ENCODE measurements around the gene ABHD5.

Gene ABHD5

GRCh38 chr3:43690400-43691119 lies at the start of gene ABHD5:
ABHD5 (plus strand) TSS chr3:43690938; CDS start chr3:43690993, 55 bp downstream.
- Histone ChIP-seq H3K27ac (ENCODE audit: low read depth, low read length) (peak within 1 kb of the TSS; percentile 46), H3F3A (ENCODE audit: control insufficient read depth, insufficient read depth) (peaks cover 3% of the 10 kb centered on the region)

GRCh38 chr3:43641306-43642114 lies 49.2 kb upstream of the ABHD5 start:
- H3K4me3 ChIP-seq (ENCODE audit: low read length), result no peak overlapping the region
- no peaks in the 10 kb centered on the region for H3K4me1 ChIP-seq (ENCODE audit: control insufficient read depth, low read length)
- H3K27ac ChIP-seq (ENCODE audit: low read depth, low read length), result no peak overlapping the region
- no peaks in the 10 kb centered on the region for H3F3A ChIP-seq (ENCODE audit: control insufficient read depth, insufficient read depth)
- TF ChIP-seq CTCF (IDR thresholded peaks at IDR 0.05; ENCODE audit: low read depth, low read length, poor library complexity, severe bottlenecking) (no peak), EZH2phosphoT487 (IDR thresholded peaks at IDR 0.05; ENCODE audit: borderline replicate concordance, low read length) (no peak)
- no peaks in the 10 kb centered on the region for H4K20me1 ChIP-seq (ENCODE audit: control insufficient read depth, insufficient read depth, low read depth, low read length)
- no peaks in the 10 kb centered on the region for H3K9me2 ChIP-seq (replicated peaks; ENCODE audit: control insufficient read depth, low read length)
- no peaks in the 10 kb centered on the region for H3K9me3 ChIP-seq (ENCODE audit: control insufficient read depth, insufficient read depth, low read length)
- H3K36me3 ChIP-seq (ENCODE audit: control insufficient read depth, low read length), result no peaks in the 10 kb centered on the region
- no peak overlapping the region for H3K4me2 ChIP-seq (ENCODE audit: low read length)
- no peaks in the 10 kb centered on the region; the same call in 1 of the 2 replicates for H3K27me3 ChIP-seq (ENCODE audit: control insufficient read depth, low read length)
- H3K79me2 ChIP-seq (ENCODE audit: control insufficient read depth, low read length), result no peaks in the 10 kb centered on the region

More at GRCh38 chr3:43690400-43691119, at the start of gene ABHD5:
- TF ChIP-seq EZH2phosphoT487 (IDR thresholded peaks at IDR 0.05; ENCODE audit: borderline replicate concordance, low read length), result no peak
- peak; percentile 24 for TF ChIP-seq CTCF (IDR thresholded peaks at IDR 0.05; ENCODE audit: low read depth, low read length, poor library complexity, severe bottlenecking)
- H3K36me3 ChIP-seq (ENCODE audit: control insufficient read depth, low read length), result no peaks in the 10 kb centered on the region
- no peaks in the 10 kb centered on the region; the same call in 1 of the 2 replicates for H3K9me2 ChIP-seq (replicated peaks; ENCODE audit: control insufficient read depth, low read length)
- H3K4me2 ChIP-seq (ENCODE audit: low read length), result peak within 1 kb of the TSS; percentile 98
- H3K27me3 ChIP-seq (ENCODE audit: control insufficient read depth, low read length), result peaks cover 8% of the 10 kb centered on the region; the same call in 1 of the 2 replicates
- H3K9me3 ChIP-seq (ENCODE audit: control insufficient read depth, insufficient read depth, low read length), result no peaks in the 10 kb centered on the region
- H3K79me2 ChIP-seq (ENCODE audit: control insufficient read depth, low read length), result peaks cover 36% of the 10 kb centered on the region
- H3K4me3 ChIP-seq (ENCODE audit: low read length), result peak within 1 kb of the TSS; percentile 85
- H4K20me1 ChIP-seq (ENCODE audit: control insufficient read depth, insufficient read depth, low read depth, low read length), result no peaks in the 10 kb centered on the region
- peaks cover 26% of the 10 kb centered on the region for H3K4me1 ChIP-seq (ENCODE audit: control insufficient read depth, low read length)

GRCh38 chr3:43644443-43644842 lies 46.3 kb upstream of the ABHD5 start:
- no peaks in the 10 kb centered on the region for H3K9me3 ChIP-seq (ENCODE audit: control insufficient read depth, insufficient read depth, low read length)
- TF ChIP-seq CTCF (IDR thresholded peaks at IDR 0.05; ENCODE audit: low read depth, low read length, poor library complexity, severe bottlenecking) (no peak), EZH2phosphoT487 (IDR thresholded peaks at IDR 0.05; ENCODE audit: borderline replicate concordance, low read length) (no peak)
- H4K20me1 ChIP-seq (ENCODE audit: control insufficient read depth, insufficient read depth, low read depth, low read length), result no peaks in the 10 kb centered on the region
- no peaks in the 10 kb centered on the region; the same call in 1 of the 2 replicates for H3K27me3 ChIP-seq (ENCODE audit: control insufficient read depth, low read length)
- no peak overlapping the region for H3K27ac ChIP-seq (ENCODE audit: low read depth, low read length)
- H3K4me1 ChIP-seq (ENCODE audit: control insufficient read depth, low read length), result no peaks in the 10 kb centered on the region
- H3K36me3 ChIP-seq (ENCODE audit: control insufficient read depth, low read length), result no peaks in the 10 kb centered on the region
- no peak overlapping the region for H3K4me2 ChIP-seq (ENCODE audit: low read length)
- no peak overlapping the region for H3K4me3 ChIP-seq (ENCODE audit: low read length)
- H3K79me2 ChIP-seq (ENCODE audit: control insufficient read depth, low read length), result no peaks in the 10 kb centered on the region
- no peaks in the 10 kb centered on the region for H3K9me2 ChIP-seq (replicated peaks; ENCODE audit: control insufficient read depth, low read length)
- no peaks in the 10 kb centered on the region for H3F3A ChIP-seq (ENCODE audit: control insufficient read depth, insufficient read depth)
